Esophagus muscularis mucosa (tissue), 4 donors: ENCODE measurements around the gene TLL2. TPM values are rescaled to one million over a fixed set of nuclear protein-coding genes. Genes with fewer than 3 reads are reported as not detected.
A peak's percentile ranks its signal among the peaks of the same experiment; 100 is the strongest.

Experiments used
- DNase-seq: peaks from one replicate; pipeline ENCODE4 v3.0.0-alpha.2; 2017; ENCODE audit errors: extremely low spot score
- H3K27ac ChIP-seq, 4 donors: fragments of 200-600 bp; sonication (generic); replicated peaks in 1 of 4; 1 replicate in 3 of 4; 2 replicates in 1 of 4; pipeline ENCODE4 v1.5.1; 2016 to 2019; ENCODE audit warnings: mild to moderate bottlenecking in 1 of 4
- H3K27me3 ChIP-seq, 4 donors: fragments of 200-600 bp; sonication (generic); one replicate each; pipeline versions ENCODE4 v1.5.1 to v1.6.0; 2016 to 2019
- H3K36me3 ChIP-seq, 4 donors: fragments of 200-600 bp; sonication (generic); one replicate each; pipeline ENCODE4 v1.5.1; 2016 to 2019
- H3K4me1 ChIP-seq, 4 donors: fragments of 200-600 bp; sonication (generic); one replicate each; pipeline ENCODE4 v1.5.1; 2016 to 2019
- H3K4me3 ChIP-seq, 4 donors: fragments of 200-600 bp; sonication (generic); 1 replicate in 2 of 4; 2 replicates in 2 of 4; pipeline ENCODE4 v1.5.1; 2016 to 2019; ENCODE audit warnings: mild to moderate bottlenecking in 4 of 4, moderate library complexity in 1 of 4
- H3K9me3 ChIP-seq, 4 donors: fragments of 200-600 bp; sonication (generic); 1 replicate in 3 of 4; 2 replicates in 1 of 4; pipeline ENCODE4 v1.5.1; 2016 to 2019
- EP300 ChIP-seq: sonication (generic); formaldehyde crosslinking; IDR thresholded peaks from one replicate; pipeline ENCODE4 v1.6.1; 2017; ENCODE audit warnings: antibody characterized with exemption
- POLR2A ChIP-seq: fragments of 450-650 bp; IDR thresholded peaks from one replicate; pipeline ENCODE4 v1.6.1; 2017; ENCODE audit warnings: antibody characterized with exemption, moderate library complexity, mild to moderate bottlenecking, low read depth
- POLR2AphosphoS5 ChIP-seq, 2 donors: sonication (generic); formaldehyde crosslinking; IDR thresholded peaks; one replicate each; pipeline ENCODE4 v1.6.1; 2017; ENCODE audit warnings: antibody characterized with exemption in 2 of 2
- WGBS: methylation state at CpG from one replicate; pipeline ENCODE4 v1.1.5; 2018; 5-methylcytosine and 5-hydroxymethylcytosine counted together
- intact Hi-C: fragments of 100-400 bp; cut with DNase I; formaldehyde crosslinking; loops from one replicate; pipeline ENCODE4 v1.15.1; 2023
- total RNA-seq, 4 donors: library from RNA; depleted of rRNA; stranded (reverse); fragments of >200 nt; gene quantifications; one replicate each; pipeline versions ENCODE4 v1.1.0 to v1.2.1, GENCODE V29; 2016
- TF ChIP-seq, protein P1 (sequence below), 3 experiments: fragments of 200-600 bp in 2 of 3; fragments of 450-650 bp in 1 of 3; sonication (generic) in 2 of 3; IDR thresholded peaks; one replicate each; pipeline ENCODE4 v1.5.1; 2017 to 2019; ENCODE audit warnings: antibody characterized with exemption in 3 of 3, mild to moderate bottlenecking in 2 of 3, moderate library complexity in 1 of 3

The TLL2 gene
- total RNA-seq, 4 donors from 2014 or later = 0.17 to 2.1 (median 0.27) TPM

DNA sequence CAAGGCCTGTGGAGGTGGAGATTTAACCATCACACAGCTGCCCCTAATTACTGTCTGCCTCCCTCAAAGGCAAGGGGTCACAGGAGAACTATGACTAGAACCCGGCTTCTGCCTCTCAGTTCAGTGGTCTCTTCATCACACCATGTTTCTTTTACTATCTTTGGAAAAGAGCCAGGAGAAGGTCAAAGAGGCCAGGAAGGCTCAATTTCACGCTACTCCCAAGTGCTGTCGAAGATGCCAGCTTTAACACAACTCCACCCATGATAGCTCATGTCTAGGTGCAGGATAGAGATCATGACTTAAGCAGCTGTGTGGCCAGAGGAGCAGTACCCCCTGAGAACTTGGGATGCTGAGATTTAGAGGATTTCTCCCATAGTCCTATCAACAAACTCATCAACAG lies 94.4 kb downstream of the TLL2 start:
- no peaks in the 10 kb centered on the region for H3K9me3 ChIP-seq
- no peak for DNase-seq
- H3K27ac ChIP-seq = no peak overlapping the region
- peaks cover 0 to 7% (median 0%) of the 10 kb centered on the region in 4 donors for H3K27me3 ChIP-seq
- H3K4me3 ChIP-seq = no peak overlapping the region
- TF ChIP-seq, protein P1, sequence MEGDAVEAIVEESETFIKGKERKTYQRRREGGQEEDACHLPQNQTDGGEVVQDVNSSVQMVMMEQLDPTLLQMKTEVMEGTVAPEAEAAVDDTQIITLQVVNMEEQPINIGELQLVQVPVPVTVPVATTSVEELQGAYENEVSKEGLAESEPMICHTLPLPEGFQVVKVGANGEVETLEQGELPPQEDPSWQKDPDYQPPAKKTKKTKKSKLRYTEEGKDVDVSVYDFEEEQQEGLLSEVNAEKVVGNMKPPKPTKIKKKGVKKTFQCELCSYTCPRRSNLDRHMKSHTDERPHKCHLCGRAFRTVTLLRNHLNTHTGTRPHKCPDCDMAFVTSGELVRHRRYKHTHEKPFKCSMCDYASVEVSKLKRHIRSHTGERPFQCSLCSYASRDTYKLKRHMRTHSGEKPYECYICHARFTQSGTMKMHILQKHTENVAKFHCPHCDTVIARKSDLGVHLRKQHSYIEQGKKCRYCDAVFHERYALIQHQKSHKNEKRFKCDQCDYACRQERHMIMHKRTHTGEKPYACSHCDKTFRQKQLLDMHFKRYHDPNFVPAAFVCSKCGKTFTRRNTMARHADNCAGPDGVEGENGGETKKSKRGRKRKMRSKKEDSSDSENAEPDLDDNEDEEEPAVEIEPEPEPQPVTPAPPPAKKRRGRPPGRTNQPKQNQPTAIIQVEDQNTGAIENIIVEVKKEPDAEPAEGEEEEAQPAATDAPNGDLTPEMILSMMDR (IDR thresholded peaks at IDR 0.05) = no peak
- no peak for TF ChIP-seq EP300
- no peak for TF ChIP-seq POLR2AphosphoS5 (IDR thresholded peaks at IDR 0.05)
- no peak for TF ChIP-seq POLR2A
- 83% methylated on average over 3 of the region's 3 CpGs for WGBS
- no peaks in the 10 kb centered on the region for H3K36me3 ChIP-seq
- H3K4me1 ChIP-seq = peaks cover 9 to 12% (median 11%) of the 10 kb centered on the region in 4 donors
- intact Hi-C loops = no loop called here

- H3K27ac ChIP-seq = no peak overlapping the region
- no peaks in the 10 kb centered on the region for H3K9me3 ChIP-seq
- intact Hi-C loops = no loop called here
- H3K4me3 ChIP-seq = no peak overlapping the region
- H3K36me3 ChIP-seq = no peaks in the 10 kb centered on the region
- peaks cover 0 to 7% (median 0%) of the 10 kb centered on the region in 4 donors for H3K27me3 ChIP-seq
- peaks cover 11 to 17% (median 12%) of the 10 kb centered on the region in 4 donors for H3K4me1 ChIP-seq
- no peak for DNase-seq
- TF ChIP-seq, protein P1 (IDR thresholded peaks at IDR 0.05) = no peak
- TF ChIP-seq POLR2A (no peak), POLR2AphosphoS5 (IDR thresholded peaks at IDR 0.05) (no peak), EP300 (no peak)
Measured at GRCh38 chr10:96418582-96418981, 95.1 kb downstream of the TLL2 start.

DNA sequence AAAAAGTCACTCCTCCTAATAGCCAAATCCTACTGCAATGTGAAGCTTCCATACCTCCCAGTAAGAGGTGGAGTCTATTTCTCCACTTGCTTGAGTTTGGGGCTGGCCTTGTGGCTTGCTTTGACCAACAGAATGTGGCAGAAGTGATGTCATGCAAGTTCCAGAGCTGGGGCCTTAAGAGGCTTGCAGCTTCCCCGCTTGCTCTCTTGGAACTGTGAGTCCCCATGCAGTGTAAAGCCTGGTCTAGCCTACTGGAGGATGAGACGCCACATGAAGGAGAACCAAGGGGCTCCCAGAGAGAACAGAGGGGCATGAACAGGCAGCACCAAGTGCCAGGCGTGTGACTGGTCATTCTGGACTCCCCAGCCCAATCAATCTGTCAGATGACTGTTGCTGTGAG lies 96.3 kb downstream of the TLL2 start:
- Histone ChIP-seq H3K27ac (no peak overlapping the region), H3K4me1 (peaks cover 11 to 18% (median 13%) of the 10 kb centered on the region in 4 donors), H3K9me3 (no peaks in the 10 kb centered on the region), H3K4me3 (no peak overlapping the region), H3K36me3 (no peaks in the 10 kb centered on the region), H3K27me3 (peaks cover 0 to 13% (median 0%) of the 10 kb centered on the region in 4 donors)
- intact Hi-C loops = no loop called here
- TF ChIP-seq, protein P1 (IDR thresholded peaks at IDR 0.05) = no peak
- TF ChIP-seq EP300 (no peak), POLR2AphosphoS5 (IDR thresholded peaks at IDR 0.05) (no peak), POLR2A (no peak)
- peak; percentile 91 for DNase-seq
- WGBS = 83% methylated on average over 3 of the region's 3 CpGs

DNA sequence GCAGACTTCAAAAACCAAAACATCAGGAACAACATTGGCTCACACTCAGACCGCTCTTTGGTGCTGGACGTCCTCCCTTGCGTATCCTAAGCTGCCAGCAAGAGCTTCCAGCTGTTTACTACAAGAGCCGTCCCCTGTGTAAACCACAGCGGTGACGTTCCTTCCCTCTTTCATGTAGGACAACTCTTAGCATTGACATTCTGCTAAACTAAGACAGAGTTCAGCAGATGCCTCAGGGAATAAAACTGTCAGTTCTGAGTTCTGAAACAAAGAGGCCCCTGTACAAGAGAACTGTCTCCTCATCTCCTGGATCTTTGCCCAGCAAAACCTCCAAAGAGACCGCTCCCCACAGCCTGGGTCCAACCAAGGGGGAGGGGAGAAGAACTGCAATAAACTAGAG lies 97.1 kb downstream of the TLL2 start:
- Histone ChIP-seq H3K27ac (no peak overlapping the region), H3K36me3 (no peaks in the 10 kb centered on the region), H3K27me3 (peaks cover 0 to 13% (median 0%) of the 10 kb centered on the region in 4 donors), H3K9me3 (no peaks in the 10 kb centered on the region), H3K4me1 (peaks cover 11 to 18% (median 13%) of the 10 kb centered on the region in 4 donors), H3K4me3 (no peak overlapping the region)
- intact Hi-C loops = no loop called here
- 28% methylated on average over 7 of the region's 7 CpGs for WGBS
- TF ChIP-seq POLR2A (no peak), EP300 (no peak), POLR2AphosphoS5 (IDR thresholded peaks at IDR 0.05) (no peak)
- TF ChIP-seq, protein P1 (IDR thresholded peaks at IDR 0.05) = no peak
- peak; percentile 90 for DNase-seq
